Embryonic facial prominence (tissue), 1 donor: ENCODE measurements around the gene TAS2R38.

ENCODE experiments used
- DNase-seq: peaks from one replicate; pipeline ENCODE4 v3.0.0-alpha.2; 2016; ENCODE audit errors: extremely low spot score

The TAS2R38 gene

GRCh38 chr7:141975806-141976523 is 2.4 kb upstream of the TAS2R38 start:
- DNase-seq: no peak

GRCh38 chr7:141974831-141975230 is 1.3 kb upstream of the TAS2R38 start:
- DNase-seq: no peak

- no peak for DNase-seq
Observed at GRCh38 chr7:141960687-141961422, 12.7 kb downstream of the TAS2R38 start.

- DNase-seq: no peak
Observed at GRCh38 chr7:141956084-141956483, 17.5 kb downstream of the TAS2R38 start.

GRCh38 chr7:141954334-141954733 is 19.2 kb downstream of the TAS2R38 start:
- DNase-seq: no peak

GRCh38 chr7:141952461-141952860 is 21.1 kb downstream of the TAS2R38 start:
- DNase-seq: no peak

- DNase-seq: no peak
Observed at GRCh38 chr7:141950806-141951205, 22.8 kb downstream of the TAS2R38 start.

- no peak for DNase-seq
Observed at GRCh38 chr7:141949911-141950310, 23.7 kb downstream of the TAS2R38 start.

- no peak for DNase-seq
Observed at GRCh38 chr7:141949451-141949850, 24.1 kb downstream of the TAS2R38 start.

GRCh38 chr7:141949021-141949420 is 24.6 kb downstream of the TAS2R38 start:
- DNase-seq: no peak

- DNase-seq: no peak
Observed at GRCh38 chr7:141946796-141947195, 26.8 kb downstream of the TAS2R38 start, which contains the start of gene CLEC5A. Gene CLEC5A, minus strand, starts transcription at chr7:141946974. Its CDS starts 682 bp downstream, at chr7:141946292.

- DNase-seq: no peak
Observed at GRCh38 chr7:141945356-141945755, 28.2 kb downstream of the TAS2R38 start.

GRCh38 chr7:141944811-141945210 is 28.8 kb downstream of the TAS2R38 start:
- DNase-seq: no peak

GRCh38 chr7:141943846-141944245 is 29.7 kb downstream of the TAS2R38 start:
- DNase-seq: no peak

GRCh38 chr7:141941075-141941474 is 32.5 kb downstream of the TAS2R38 start:
- DNase-seq: no peak

- DNase-seq: no peak
Observed at GRCh38 chr7:141930211-141930610, 43.4 kb downstream of the TAS2R38 start.

GRCh38 chr7:141928845-141929195 is 44.8 kb downstream of the TAS2R38 start:
- DNase-seq: no peak

GRCh38 chr7:141928146-141928844 is 45.3 kb downstream of the TAS2R38 start:
- no peak for DNase-seq
